Prostate gland (tissue), 2 donors: ENCODE data around the gene STIM1.

Source experiments
- CTCF ChIP-seq, 4 experiments: fragments of 200-600 bp in 2 of 4; fragments of 450-650 bp in 2 of 4; sonication (generic) in 2 of 4; IDR thresholded peaks; 1 replicate in 3 of 4; 2 replicates in 1 of 4; pipeline ENCODE4 v1.5.1; 2016 to 2019; ENCODE audit warnings: antibody characterized with exemption in 4 of 4, mild to moderate bottlenecking in 2 of 4, moderate library complexity in 2 of 4
- POLR2A ChIP-seq: fragments of 450-650 bp; IDR thresholded peaks from one replicate; pipeline ENCODE4 v1.6.1; 2016; ENCODE audit warnings: antibody characterized with exemption, mild to moderate bottlenecking
- POLR2AphosphoS5 ChIP-seq: sonication (generic); formaldehyde crosslinking; IDR thresholded peaks from one replicate; pipeline ENCODE4 v1.6.1; 2017; ENCODE audit warnings: antibody characterized with exemption

DNA sequence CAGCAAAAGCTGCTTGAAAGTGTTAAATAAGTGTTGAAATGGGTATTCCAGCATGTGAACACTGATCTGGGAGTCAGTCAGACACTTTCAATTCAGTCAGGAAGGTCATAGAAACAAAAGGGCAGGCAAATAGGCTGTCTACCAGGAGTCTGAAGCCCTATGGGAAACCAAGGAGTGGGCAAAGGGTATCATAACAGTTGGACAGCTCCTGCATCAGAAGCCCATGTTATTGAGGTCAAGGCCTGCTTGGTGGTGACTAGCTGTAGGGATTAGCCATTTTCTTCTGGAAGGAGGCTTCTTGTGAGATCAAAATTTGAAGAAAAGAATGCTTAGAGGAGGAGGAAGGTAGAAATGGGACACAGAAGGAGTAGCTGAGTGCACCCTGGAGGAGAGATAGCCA is 97.3 kb downstream of the STIM1 start:
- no peak for TF ChIP-seq POLR2A
- no peak for TF ChIP-seq POLR2AphosphoS5
- no peak for TF ChIP-seq CTCF (IDR thresholded peaks at IDR 0.05)
